BLaER1 (cell line): ENCODE measurements around the gene CNN3.
A peak's percentile ranks its signal among the peaks of the same experiment; 100 is the strongest.

Source experiments
- H3K27ac ChIP-seq: shearing (Covaris generic); formaldehyde crosslinking; 2 replicates; pipeline ENCODE4 v1.8.1; 2022
- H3K27me3 ChIP-seq: shearing (Covaris generic); formaldehyde crosslinking; 2 replicates; pipeline ENCODE4 v1.8.1; 2022
- H3K36me3 ChIP-seq: shearing (Covaris generic); formaldehyde crosslinking; 2 replicates; pipeline ENCODE4 v1.8.1; 2022
- H3K4me1 ChIP-seq: shearing (Covaris generic); formaldehyde crosslinking; 2 replicates; pipeline ENCODE4 v1.8.1; 2022
- H3K4me2 ChIP-seq: shearing (Covaris generic); formaldehyde crosslinking; 2 replicates; pipeline ENCODE4 v1.8.1; 2022
- H3K4me3 ChIP-seq: shearing (Covaris generic); formaldehyde crosslinking; 2 replicates; pipeline ENCODE4 v1.8.1; 2022
- H3K9ac ChIP-seq: shearing (Covaris generic); formaldehyde crosslinking; 2 replicates; pipeline ENCODE4 v1.8.1; 2022
- H3K9me3 ChIP-seq: shearing (Covaris generic); formaldehyde crosslinking; 2 replicates; pipeline ENCODE4 v1.8.1; 2022
- H4K20me1 ChIP-seq: shearing (Covaris generic); formaldehyde crosslinking; 2 replicates; pipeline ENCODE4 v1.8.1; 2022
- Cebpa-rat ChIP-seq: shearing (Covaris generic); IDR thresholded peaks from 2 replicates; pipeline ENCODE4 v1.8.1; 2022

The CNN3 gene

GRCh38 chr1:94961988-94962387, 35.1 kb upstream of the CNN3 start:
- TF ChIP-seq Cebpa-rat: no peak
- H3K36me3 ChIP-seq: no peaks in the 10 kb centered on the region
- H3K27ac ChIP-seq: peak overlapping the region; percentile 91
- no peak overlapping the region for H3K9ac ChIP-seq
- H3K9me3 ChIP-seq: no peaks in the 10 kb centered on the region
- peak overlapping the region; percentile 57; the same call in 1 of the 2 replicates for H3K4me3 ChIP-seq
- H3K4me2 ChIP-seq: peak overlapping the region; percentile 88
- no peaks in the 10 kb centered on the region for H4K20me1 ChIP-seq
- no peaks in the 10 kb centered on the region for H3K27me3 ChIP-seq
- H3K4me1 ChIP-seq: peaks cover 29% of the 10 kb centered on the region

DNA sequence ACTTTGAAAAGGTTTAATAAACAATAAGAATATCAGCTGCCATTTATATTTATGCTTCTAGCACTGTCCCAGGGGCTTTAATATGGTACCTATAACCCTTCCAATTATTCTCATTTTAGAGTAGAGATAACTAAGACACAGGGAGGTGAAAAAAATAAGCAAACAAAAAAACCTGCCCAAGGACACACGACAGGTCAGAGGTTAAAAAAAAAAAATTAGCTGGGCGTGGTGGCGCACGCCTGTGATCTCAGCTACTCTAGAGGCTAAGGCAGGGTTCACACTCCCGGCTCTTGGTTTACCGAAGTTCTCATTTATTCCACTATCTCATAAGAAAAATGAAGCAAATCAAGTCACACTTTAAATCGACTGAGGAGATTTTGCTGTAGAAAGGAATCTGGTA, 34.7 kb upstream of the CNN3 start:
- no peaks in the 10 kb centered on the region for H3K9me3 ChIP-seq
- H3K4me1 ChIP-seq: peaks cover 29% of the 10 kb centered on the region
- H3K9ac ChIP-seq: no peak overlapping the region
- no peak overlapping the region for H3K4me3 ChIP-seq
- no peaks in the 10 kb centered on the region for H4K20me1 ChIP-seq
- H3K36me3 ChIP-seq: no peaks in the 10 kb centered on the region
- H3K4me2 ChIP-seq: peak overlapping the region; percentile 88
- no peak for TF ChIP-seq Cebpa-rat
- H3K27me3 ChIP-seq: no peaks in the 10 kb centered on the region
- no peak overlapping the region; the same call in 1 of the 2 replicates for H3K27ac ChIP-seq

- Histone ChIP-seq H3K27ac (no peak overlapping the region), H3K36me3 (no peaks in the 10 kb centered on the region), H3K4me1 (peaks cover 25% of the 10 kb centered on the region), H3K4me2 (no peak overlapping the region), H3K27me3 (no peaks in the 10 kb centered on the region), H4K20me1 (no peaks in the 10 kb centered on the region), H3K9ac (no peak overlapping the region), H3K9me3 (no peaks in the 10 kb centered on the region), H3K4me3 (no peak overlapping the region)
- no peak for TF ChIP-seq Cebpa-rat
Measured at GRCh38 chr1:94958081-94958480, 31.2 kb upstream of the CNN3 start.

DNA sequence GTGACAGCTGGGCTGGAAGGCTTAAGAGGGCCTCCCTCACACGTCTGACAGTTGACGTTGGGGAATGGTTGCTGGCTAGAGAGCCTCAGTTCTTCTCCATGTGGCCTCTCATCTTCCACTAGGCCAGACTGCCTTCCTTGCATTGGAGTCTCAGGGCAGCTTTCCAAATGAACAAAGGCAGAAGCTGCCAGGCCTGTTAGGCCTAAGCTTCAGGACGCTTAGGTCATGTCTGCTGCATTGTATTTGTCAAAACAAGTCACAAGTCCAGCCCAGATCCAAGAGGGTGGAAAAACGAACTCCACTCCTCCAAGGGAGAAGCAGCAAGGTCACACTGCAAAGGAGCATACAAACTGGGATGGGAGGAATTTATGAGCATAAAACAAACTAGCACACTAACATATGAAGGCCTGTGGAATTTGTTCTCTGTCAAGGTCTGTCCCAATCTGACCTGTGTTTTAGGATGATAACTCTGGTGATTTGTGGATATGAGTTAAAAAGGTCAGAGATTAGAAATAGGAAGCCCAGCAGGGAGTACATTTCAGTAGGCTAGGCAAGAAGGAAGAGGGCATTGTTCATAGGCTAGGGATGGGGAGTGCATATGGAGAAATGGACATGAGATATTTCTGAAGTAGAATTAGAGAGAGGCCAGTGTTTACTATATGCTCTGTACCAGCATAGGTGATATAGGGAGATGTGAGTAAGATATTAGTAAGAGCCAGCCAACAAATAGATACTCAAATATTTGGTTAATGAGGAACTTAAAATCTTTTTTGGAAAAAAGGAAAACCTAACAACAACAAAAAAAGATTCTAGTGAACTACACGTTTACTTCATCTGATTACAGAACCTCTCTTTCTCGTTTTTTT, 29.1 kb upstream of the CNN3 start:
- H3K4me3 ChIP-seq: no peak overlapping the region
- TF ChIP-seq Cebpa-rat: no peak
- H3K27me3 ChIP-seq: no peaks in the 10 kb centered on the region
- no peaks in the 10 kb centered on the region for H3K9me3 ChIP-seq
- no peak overlapping the region for H3K4me2 ChIP-seq
- no peaks in the 10 kb centered on the region for H4K20me1 ChIP-seq
- H3K27ac ChIP-seq: no peak overlapping the region
- H3K4me1 ChIP-seq: peaks cover 6% of the 10 kb centered on the region
- no peaks in the 10 kb centered on the region for H3K36me3 ChIP-seq
- no peak overlapping the region for H3K9ac ChIP-seq

DNA sequence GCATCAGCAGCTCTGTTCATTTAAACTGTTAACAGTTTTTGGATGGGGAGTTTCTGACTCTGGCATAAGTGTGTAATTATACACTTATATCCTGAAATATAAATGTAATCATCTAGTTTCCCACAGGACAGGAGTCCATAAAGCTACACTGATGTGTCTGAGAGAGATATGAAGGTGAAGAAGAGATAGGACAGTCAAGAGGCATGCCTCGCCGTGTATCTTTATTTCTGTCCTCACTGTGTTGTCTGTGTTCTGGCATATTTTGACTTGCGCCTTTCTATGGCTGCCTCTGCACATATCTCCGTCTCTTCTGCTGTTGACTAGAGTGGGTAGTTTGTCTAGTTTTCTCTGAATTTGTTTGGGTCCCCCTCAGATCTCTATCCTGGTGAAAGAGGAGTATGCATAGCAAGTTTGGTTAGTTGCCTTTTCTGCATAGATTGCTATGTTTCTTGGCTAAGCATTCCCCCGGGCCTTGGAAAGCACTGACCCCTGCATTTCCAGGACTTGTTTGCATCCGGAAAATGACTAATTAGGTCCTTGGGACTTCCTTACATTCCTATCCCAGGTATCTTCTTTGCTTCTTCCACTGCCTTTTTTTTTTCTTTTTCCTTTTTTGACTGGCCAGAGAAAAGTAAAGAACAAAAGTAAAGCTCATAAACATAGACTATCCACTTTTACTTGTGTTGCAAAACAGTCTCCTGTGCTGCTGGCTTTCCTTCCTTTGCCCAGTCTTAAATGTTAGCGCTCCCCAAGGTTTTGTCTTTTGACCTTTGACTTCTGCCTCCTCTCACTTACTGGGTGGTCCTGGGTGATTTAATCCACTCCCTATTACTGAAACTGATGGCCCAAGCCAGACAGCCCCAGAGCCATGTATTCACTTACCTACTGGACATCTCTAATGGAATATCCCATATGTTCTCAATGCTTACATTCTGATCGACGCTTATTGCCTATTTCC, 27.6 kb upstream of the CNN3 start:
- no peak overlapping the region for H3K4me3 ChIP-seq
- H3K27ac ChIP-seq: no peak overlapping the region
- no peaks in the 10 kb centered on the region for H3K4me1 ChIP-seq
- no peak for TF ChIP-seq Cebpa-rat
- H4K20me1 ChIP-seq: no peaks in the 10 kb centered on the region
- no peaks in the 10 kb centered on the region for H3K9me3 ChIP-seq
- no peaks in the 10 kb centered on the region for H3K27me3 ChIP-seq
- H3K36me3 ChIP-seq: no peaks in the 10 kb centered on the region
- no peak overlapping the region for H3K4me2 ChIP-seq
- H3K9ac ChIP-seq: no peak overlapping the region

DNA sequence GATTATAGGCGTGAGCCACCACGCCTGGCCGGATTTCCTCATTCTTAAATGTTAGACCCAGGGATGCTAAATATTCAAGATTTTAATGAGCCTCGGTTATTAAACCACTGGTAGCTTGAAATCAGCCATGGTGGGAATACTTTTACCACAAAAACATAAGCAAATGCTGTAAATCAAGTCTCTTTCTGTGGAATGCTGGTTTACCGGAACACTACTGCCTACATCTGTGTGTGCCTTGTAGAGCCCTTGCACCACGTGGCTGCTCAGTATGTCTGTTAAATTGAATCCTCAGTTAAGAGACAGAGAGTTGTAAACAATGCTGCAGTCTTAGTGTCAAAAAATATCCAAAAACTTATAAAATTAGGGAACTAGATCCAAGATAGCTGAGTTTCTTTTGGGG, 26.8 kb upstream of the CNN3 start:
- H3K9me3 ChIP-seq: no peaks in the 10 kb centered on the region
- H3K27me3 ChIP-seq: no peaks in the 10 kb centered on the region
- no peak for TF ChIP-seq Cebpa-rat
- no peak overlapping the region for H3K27ac ChIP-seq
- no peaks in the 10 kb centered on the region for H3K4me1 ChIP-seq
- H3K4me2 ChIP-seq: no peak overlapping the region
- H3K36me3 ChIP-seq: no peaks in the 10 kb centered on the region
- no peak overlapping the region for H3K9ac ChIP-seq
- no peak overlapping the region for H3K4me3 ChIP-seq
- no peaks in the 10 kb centered on the region for H4K20me1 ChIP-seq

- no peak for TF ChIP-seq Cebpa-rat
- H3K4me1 ChIP-seq: no peaks in the 10 kb centered on the region
- H3K4me3 ChIP-seq: no peak overlapping the region
Measured at GRCh38 chr1:94953107-94953506, 26.2 kb upstream of the CNN3 start.

DNA sequence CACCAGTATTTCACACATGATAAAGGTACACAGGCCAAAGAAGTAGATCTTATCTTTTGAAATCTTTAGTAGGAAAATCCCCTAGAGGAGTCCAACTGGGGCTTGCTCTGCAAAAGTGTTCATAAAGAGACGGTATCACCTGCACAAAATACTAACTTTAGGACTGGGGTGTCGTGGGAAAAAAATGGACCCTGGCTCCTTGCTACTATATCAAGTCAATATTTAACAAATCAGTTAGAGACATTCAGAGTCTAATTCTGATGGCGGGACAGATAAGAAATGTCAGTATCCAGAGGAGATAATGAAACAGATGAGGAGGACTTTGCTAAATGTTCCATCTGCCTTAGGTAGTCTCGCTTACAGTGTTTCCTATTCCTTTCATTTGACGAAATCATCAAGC, 25.6 kb upstream of the CNN3 start:
- TF ChIP-seq Cebpa-rat: no peak
- H3K9me3 ChIP-seq: no peaks in the 10 kb centered on the region
- no peaks in the 10 kb centered on the region for H4K20me1 ChIP-seq
- no peak overlapping the region for H3K9ac ChIP-seq
- H3K36me3 ChIP-seq: no peaks in the 10 kb centered on the region
- no peak overlapping the region for H3K27ac ChIP-seq
- no peaks in the 10 kb centered on the region for H3K27me3 ChIP-seq
- H3K4me1 ChIP-seq: no peaks in the 10 kb centered on the region
- no peak overlapping the region for H3K4me2 ChIP-seq
- H3K4me3 ChIP-seq: no peak overlapping the region

More at GRCh38 chr1:94953107-94953506, 26.2 kb upstream of the CNN3 start:
- Histone ChIP-seq H3K36me3 (no peaks in the 10 kb centered on the region), H3K27ac (no peak overlapping the region), H3K4me2 (no peak overlapping the region), H3K9ac (no peak overlapping the region), H3K27me3 (no peaks in the 10 kb centered on the region), H4K20me1 (no peaks in the 10 kb centered on the region), H3K9me3 (no peaks in the 10 kb centered on the region)

DNA sequence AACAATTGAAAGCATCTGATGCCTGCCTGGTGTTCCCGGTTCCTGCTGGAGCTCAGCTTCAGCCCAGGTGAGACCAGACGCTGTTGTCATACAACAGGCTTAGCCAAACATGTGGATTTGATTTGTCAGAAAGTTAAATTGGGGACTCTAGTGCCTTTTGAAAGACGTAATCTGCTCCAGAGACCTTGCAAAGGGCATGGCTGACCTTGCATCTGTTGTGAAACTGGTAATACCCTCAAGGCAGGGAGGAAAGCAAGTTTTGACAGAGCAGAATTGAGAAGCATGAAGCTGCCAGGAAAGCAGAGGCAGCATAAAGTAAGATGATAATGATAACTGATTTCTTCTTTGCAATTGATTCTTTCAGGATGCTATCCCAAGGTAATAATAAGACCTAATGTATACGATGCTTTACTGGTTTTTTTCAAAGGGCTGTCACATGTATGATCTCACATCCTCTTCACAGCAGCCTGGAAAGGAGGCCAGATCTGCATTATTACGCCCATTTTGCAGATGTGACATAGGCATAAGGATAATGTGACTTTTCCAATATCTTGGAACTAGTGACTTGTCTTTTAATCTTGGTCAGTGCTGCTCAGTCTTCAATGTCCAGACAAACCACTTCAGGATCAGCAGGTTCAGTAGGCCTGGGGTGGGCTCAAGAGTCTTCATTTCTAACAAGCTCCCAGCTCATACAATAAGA, 24.7 kb upstream of the CNN3 start:
- Histone ChIP-seq H3K4me3 (no peak overlapping the region), H3K4me1 (no peaks in the 10 kb centered on the region), H3K9ac (no peak overlapping the region), H3K4me2 (no peak overlapping the region), H3K9me3 (no peaks in the 10 kb centered on the region), H4K20me1 (no peaks in the 10 kb centered on the region), H3K36me3 (no peaks in the 10 kb centered on the region), H3K27ac (no peak overlapping the region), H3K27me3 (no peaks in the 10 kb centered on the region)
- TF ChIP-seq Cebpa-rat: no peak
